CD4-positive, alpha-beta T cell treated with Interferon alpha-2 for 1 hour (primary cell): ENCODE data around the gene NEDD1.
A peak's percentile ranks its signal among the peaks of the same experiment; 100 is the strongest.

Experiments used
- DNase-seq, 2 donors: peaks; one replicate each; pipeline ENCODE4 v3.0.0-alpha.2; 2020 to 2022

Gene NEDD1

GRCh38 chr12:96906849-96907670, at the start of gene NEDD1:
TSS of gene NEDD1 (plus strand) at chr12:96907257. CDS start at chr12:96909760, 2,503 bp downstream.
- peak; percentile 83 to 89 for DNase-seq

GRCh38 chr12:96858162-96858561, 48.9 kb upstream of the NEDD1 start:
- no peak for DNase-seq

- no peak for DNase-seq
Measured at GRCh38 chr12:96861656-96862055, 45.4 kb upstream of the NEDD1 start.

GRCh38 chr12:96862326-96862725, 44.7 kb upstream of the NEDD1 start:
- DNase-seq, result no peak

GRCh38 chr12:96864335-96864734, 42.7 kb upstream of the NEDD1 start:
- no peak for DNase-seq

GRCh38 chr12:96866801-96867590, 40.1 kb upstream of the NEDD1 start:
- no peak for DNase-seq

- DNase-seq, result no peak
Measured at GRCh38 chr12:96870946-96871345, 36.1 kb upstream of the NEDD1 start.

- no peak for DNase-seq
Measured at GRCh38 chr12:96872961-96873360, 34.1 kb upstream of the NEDD1 start.

GRCh38 chr12:96874211-96874610, 32.8 kb upstream of the NEDD1 start:
- no peak for DNase-seq

- no peak for DNase-seq
Measured at GRCh38 chr12:96876966-96877365, 30.1 kb upstream of the NEDD1 start.

GRCh38 chr12:96878704-96879103, 28.4 kb upstream of the NEDD1 start:
- no peak for DNase-seq

GRCh38 chr12:96879301-96879700, 27.8 kb upstream of the NEDD1 start:
- DNase-seq, result no peak

GRCh38 chr12:96880220-96880619, 26.8 kb upstream of the NEDD1 start:
- no peak for DNase-seq

- DNase-seq, result no peak
Measured at GRCh38 chr12:96881608-96882007, 25.4 kb upstream of the NEDD1 start.

GRCh38 chr12:96882862-96883261, 24.2 kb upstream of the NEDD1 start:
- no peak for DNase-seq

GRCh38 chr12:96883571-96883970, 23.5 kb upstream of the NEDD1 start:
- no peak for DNase-seq

- DNase-seq, result no peak
Measured at GRCh38 chr12:96886998-96887677, 19.9 kb upstream of the NEDD1 start.

GRCh38 chr12:96889273-96889933, 17.7 kb upstream of the NEDD1 start:
- no peak for DNase-seq

- no peak for DNase-seq
Measured at GRCh38 chr12:96890331-96890730, 16.7 kb upstream of the NEDD1 start.

- DNase-seq, result no peak
Measured at GRCh38 chr12:96892104-96892503, 15.0 kb upstream of the NEDD1 start.

GRCh38 chr12:96897421-96897820, 9.6 kb upstream of the NEDD1 start:
- no peak for DNase-seq

- DNase-seq, result no peak
Measured at GRCh38 chr12:96901175-96901574, 5.9 kb upstream of the NEDD1 start.

- peak in 1 of 2 donors; percentile 13 for DNase-seq
Measured at GRCh38 chr12:96902076-96902475, 5.0 kb upstream of the NEDD1 start.
